ENCODE results near the gene ELOA. TPM values are rescaled to one million over a fixed set of nuclear protein-coding genes. Genes with fewer than 3 reads are reported as not detected.
"Not testable (repeated sequence)": the region's sequence is repeated elsewhere in the genome, so short reads cannot be mapped to it uniquely, and the experiment has no call there.

ELOA gene
- total RNA-seq, 1 donor from 2014 or later, result 29.1 TPM

- Histone ChIP-seq H3F3A (ENCODE audit: low read depth) (no peaks in the 10 kb centered on the region), H3K36me3 (no peaks in the 10 kb centered on the region), H3K79me2 (ENCODE audit: low read depth) (no peaks in the 10 kb centered on the region), H3K4me2 (no peak overlapping the region), H3K4me3 (no peak overlapping the region), H3K27ac (no peak overlapping the region), H3K27me3 (no peaks in the 10 kb centered on the region), H3K4me1 (no peaks in the 10 kb centered on the region), H2AFZ (replicated peaks) (no peak overlapping the region), H3K9ac (no peak overlapping the region), H3K9me3 (ENCODE audit: low read depth) (no peaks in the 10 kb centered on the region), H4K20me1 (ENCODE audit: low read depth) (no peaks in the 10 kb centered on the region)
- Mint-ChIP-seq H3K4me1 (no peaks in the 10 kb centered on the region), H3K4me3 (no peak overlapping the region), H3K27ac (no peak overlapping the region), H3K27me3 (ENCODE audit: insufficient read depth, low read depth) (no peaks in the 10 kb centered on the region), H3K9me3 (no peaks in the 10 kb centered on the region), H3K36me3 (no peaks in the 10 kb centered on the region)
- no peak for DNase-seq (ENCODE audit: low spot score)
- TF ChIP-seq EZH2phosphoT487 (IDR thresholded peaks at IDR 0.05) (no peak), CTCF (IDR thresholded peaks at IDR 0.05) (no peak), EZH2 (IDR thresholded peaks at IDR 0.05) (no peak)
Observed at GRCh38 chr1:23727362-23727811, 15.9 kb upstream of the ELOA start.

GRCh38 chr1:23732363-23733224 is 10.7 kb upstream of the ELOA start:
- Mint-ChIP-seq H3K4me1 (no peaks in the 10 kb centered on the region), H3K27ac (no peak overlapping the region), H3K9me3 (no peaks in the 10 kb centered on the region), H3K27me3 (ENCODE audit: insufficient read depth, low read depth) (peaks cover 2% of the 10 kb centered on the region), H3K4me3 (no peak overlapping the region), H3K36me3 (peaks cover 3% of the 10 kb centered on the region)
- TF ChIP-seq CTCF (IDR thresholded peaks at IDR 0.05) (no peak), EZH2 (IDR thresholded peaks at IDR 0.05) (no peak), EZH2phosphoT487 (IDR thresholded peaks at IDR 0.05) (no peak)
- H3K4me3 ChIP-seq, result no peak overlapping the region
- no peak for DNase-seq (ENCODE audit: low spot score)
- H3K4me2 ChIP-seq, result no peak overlapping the region
- no peaks in the 10 kb centered on the region for H3K9me3 ChIP-seq (ENCODE audit: low read depth)
- no peaks in the 10 kb centered on the region for H3K36me3 ChIP-seq
- H2AFZ ChIP-seq (replicated peaks), result no peak overlapping the region
- H4K20me1 ChIP-seq (ENCODE audit: low read depth), result no peaks in the 10 kb centered on the region
- H3K9ac ChIP-seq, result no peak overlapping the region
- H3K27me3 ChIP-seq, result no peaks in the 10 kb centered on the region
- H3K27ac ChIP-seq, result no peak overlapping the region
- H3F3A ChIP-seq (ENCODE audit: low read depth), result no peaks in the 10 kb centered on the region
- no peaks in the 10 kb centered on the region for H3K79me2 ChIP-seq (ENCODE audit: low read depth)
- no peaks in the 10 kb centered on the region for H3K4me1 ChIP-seq

GRCh38 chr1:23733281-23733680 is 10.0 kb upstream of the ELOA start:
- not testable (repeated sequence) for H3K4me1 ChIP-seq; H3K9ac ChIP-seq; H3K4me2 ChIP-seq; H3K36me3 ChIP-seq; H3K4me3 ChIP-seq; H3K9me3 ChIP-seq (ENCODE audit: low read depth); H3K4me1 Mint-ChIP-seq; H3K27me3 ChIP-seq; H3K27me3 Mint-ChIP-seq (ENCODE audit: insufficient read depth, low read depth); H3K79me2 ChIP-seq (ENCODE audit: low read depth); H3K27ac ChIP-seq; DNase-seq (ENCODE audit: low spot score); H3K36me3 Mint-ChIP-seq; H4K20me1 ChIP-seq (ENCODE audit: low read depth); H3K9me3 Mint-ChIP-seq; H3K27ac Mint-ChIP-seq; H3K4me3 Mint-ChIP-seq; H2AFZ ChIP-seq (replicated peaks); H3F3A ChIP-seq (ENCODE audit: low read depth)

- H3K27me3 Mint-ChIP-seq (ENCODE audit: insufficient read depth, low read depth), result peaks cover 2% of the 10 kb centered on the region
- no peak overlapping the region for H3K27ac Mint-ChIP-seq
Observed at GRCh38 chr1:23736437-23737134, 6.7 kb upstream of the ELOA start.

More at GRCh38 chr1:23736437-23737134, 6.7 kb upstream of the ELOA start:
- no peaks in the 10 kb centered on the region for H3K9me3 Mint-ChIP-seq
- Histone ChIP-seq H3K4me1 (no peaks in the 10 kb centered on the region), H3K9me3 (ENCODE audit: low read depth) (no peaks in the 10 kb centered on the region), H3K36me3 (no peaks in the 10 kb centered on the region), H3K27ac (no peak overlapping the region), H4K20me1 (ENCODE audit: low read depth) (no peaks in the 10 kb centered on the region), H3K27me3 (no peaks in the 10 kb centered on the region), H3K9ac (no peak overlapping the region), H3K4me2 (no peak overlapping the region), H3K79me2 (ENCODE audit: low read depth) (no peaks in the 10 kb centered on the region), H2AFZ (replicated peaks) (no peak overlapping the region), H3K4me3 (no peak overlapping the region), H3F3A (ENCODE audit: low read depth) (peaks cover under 1% of the 10 kb centered on the region)
- DNase-seq (ENCODE audit: low spot score), result no peak
- H3K36me3 Mint-ChIP-seq, result peaks cover 3% of the 10 kb centered on the region
- H3K4me3 Mint-ChIP-seq, result no peak overlapping the region
- H3K4me1 Mint-ChIP-seq, result no peaks in the 10 kb centered on the region
- TF ChIP-seq EZH2 (IDR thresholded peaks at IDR 0.05), result no peak
- no peak for TF ChIP-seq CTCF (IDR thresholded peaks at IDR 0.05)
- TF ChIP-seq EZH2phosphoT487 (IDR thresholded peaks at IDR 0.05), result no peak
